GDM1 (cell line): Measurements from ENCODE around the gene TSPAN31.
A peak's percentile ranks its signal among the peaks of the same experiment; 100 is the strongest.

ENCODE experiments used
- DNase-seq: peaks from one replicate; lab custom pipeline; 2025; lab: John Stamatoyannopoulos, UW

TSPAN31 gene

GRCh38 chr12:57752668-57753000 is 7.8 kb downstream of the TSPAN31 start:
- no peak for DNase-seq

GRCh38 chr12:57753756-57754337 is 9.0 kb downstream of the TSPAN31 start:
- no peak for DNase-seq

GRCh38 chr12:57754411-57755193 is 9.8 kb downstream of the TSPAN31 start, which contains the start of gene MARCHF9:
Gene MARCHF9, plus strand, starts transcription at chr12:57755103. Its CDS starts 426 bp downstream, at chr12:57755529.
- DNase-seq: peak; percentile 28

GRCh38 chr12:57755194-57755453 is 10.3 kb downstream of the TSPAN31 start:
- no peak for DNase-seq

GRCh38 chr12:57755454-57756372 is 10.9 kb downstream of the TSPAN31 start:
- no peak for DNase-seq

GRCh38 chr12:57756406-57757341 is 11.8 kb downstream of the TSPAN31 start:
- peak; percentile 38 for DNase-seq

- DNase-seq: no peak
These were observed 12.9 kb downstream of the TSPAN31 start for GRCh38 chr12:57757771-57758170.

- no peak for DNase-seq
These were observed 13.9 kb downstream of the TSPAN31 start for GRCh38 chr12:57758552-57759359.

GRCh38 chr12:57759360-57759980 is 14.6 kb downstream of the TSPAN31 start:
- no peak for DNase-seq

- DNase-seq: no peak
These were observed 15.6 kb downstream of the TSPAN31 start for GRCh38 chr12:57760347-57760982.

GRCh38 chr12:57761391-57761998 is 16.7 kb downstream of the TSPAN31 start:
- no peak for DNase-seq

- DNase-seq: no peak
These were observed 17.6 kb downstream of the TSPAN31 start for GRCh38 chr12:57762463-57762862.

- DNase-seq: no peak
These were observed 19.2 kb downstream of the TSPAN31 start for GRCh38 chr12:57763881-57764661.

- no peak for DNase-seq
These were observed 19.8 kb downstream of the TSPAN31 start for GRCh38 chr12:57764662-57765002.

- DNase-seq: no peak
These were observed 20.3 kb downstream of the TSPAN31 start for GRCh38 chr12:57765003-57765697.

GRCh38 chr12:57765698-57766463 is 21.0 kb downstream of the TSPAN31 start:
- DNase-seq: no peak
